BLaER1 treated with 17β-estradiol and CSF1 and Interleukin-3, amounts not matched to agents 10 nM and 100 nM (cell line): Measurements from ENCODE around the gene KLHL3.

Experiments used
- H3K27ac ChIP-seq, 11 experiments: shearing (Covaris generic); formaldehyde crosslinking; 2 replicates each; pipeline ENCODE4 v1.8.1; 2022
- H3K27me3 ChIP-seq, 11 experiments: shearing (Covaris generic); formaldehyde crosslinking; 2 replicates each; pipeline ENCODE4 v1.8.1; 2022
- H3K36me3 ChIP-seq, 11 experiments: shearing (Covaris generic); formaldehyde crosslinking; 2 replicates each; pipeline ENCODE4 v1.8.1; 2022
- H3K4me1 ChIP-seq, 10 experiments: shearing (Covaris generic); formaldehyde crosslinking; 2 replicates each; pipeline ENCODE4 v1.8.1; 2022
- H3K4me2 ChIP-seq, 11 experiments: shearing (Covaris generic); formaldehyde crosslinking; 2 replicates each; pipeline ENCODE4 v1.8.1; 2022
- H3K4me3 ChIP-seq, 10 experiments: shearing (Covaris generic); formaldehyde crosslinking; 2 replicates each; pipeline ENCODE4 v1.8.1; 2022
- H3K9ac ChIP-seq, 11 experiments: shearing (Covaris generic); formaldehyde crosslinking; 2 replicates each; pipeline ENCODE4 v1.8.1; 2022
- H3K9me3 ChIP-seq, 11 experiments: shearing (Covaris generic); formaldehyde crosslinking; replicated peaks in 1 of 11; 2 replicates each; pipeline ENCODE4 v1.8.1; 2022
- H4K20me1 ChIP-seq, 11 experiments: shearing (Covaris generic); formaldehyde crosslinking; 2 replicates each; pipeline ENCODE4 v1.8.1; 2022
- Cebpa-rat ChIP-seq, 11 experiments: shearing (Covaris generic); IDR thresholded peaks; 2 replicates each; pipeline ENCODE4 v1.8.1; 2022

Gene KLHL3

GRCh38 chr5:137751869-137752491 is 16.1 kb upstream of the KLHL3 start:
- Histone ChIP-seq H3K36me3 (peaks cover 0 to 50% (median 28%) of the 10 kb centered on the region in 11 experiments; a peak in 15 of 22 replicates), H3K9ac (peak overlapping the region; percentile 93 to 100 (median 100)), H3K4me2 (peak overlapping the region; percentile 81 to 96 (median 89)), H3K4me1 (peaks cover 15 to 27% (median 23%) of the 10 kb centered on the region in 10 experiments), H4K20me1 (peaks cover 49 to 71% (median 64%) of the 10 kb centered on the region in 11 experiments), H3K27me3 (no peaks in the 10 kb centered on the region), H3K9me3 (no peaks in the 10 kb centered on the region), H3K27ac (peak overlapping the region in 10 of 11 experiments; percentile 34 to 99 (median 99); a peak in 19 of 22 replicates), H3K4me3 (peak overlapping the region; percentile 81 to 100 (median 94))
- peak in 1 of 11 experiments; percentile 46; a peak in 1 of 22 replicates for TF ChIP-seq Cebpa-rat (IDR thresholded peaks at IDR 0.05)

GRCh38 chr5:137750436-137750835 is 14.5 kb upstream of the KLHL3 start:
- TF ChIP-seq Cebpa-rat (IDR thresholded peaks at IDR 0.05): no peak
- Histone ChIP-seq H4K20me1 (peaks cover 49 to 84% (median 66%) of the 10 kb centered on the region in 11 experiments), H3K4me3 (peak overlapping the region in 7 of 10 experiments; percentile 89 to 100 (median 97); a peak in 8 of 20 replicates), H3K9ac (peak overlapping the region in 3 of 11 experiments; percentile 93 to 100 (median 99); a peak in 3 of 22 replicates), H3K27me3 (no peaks in the 10 kb centered on the region), H3K27ac (no peak overlapping the region), H3K4me1 (peaks cover 15 to 24% (median 22%) of the 10 kb centered on the region in 10 experiments), H3K4me2 (peak overlapping the region; percentile 81 to 96 (median 89)), H3K9me3 (no peaks in the 10 kb centered on the region), H3K36me3 (peaks cover 0 to 50% (median 28%) of the 10 kb centered on the region in 11 experiments; a peak in 15 of 22 replicates)

- no peak for TF ChIP-seq Cebpa-rat (IDR thresholded peaks at IDR 0.05)
- H4K20me1 ChIP-seq: peaks cover 41 to 73% (median 57%) of the 10 kb centered on the region in 11 experiments
- no peak overlapping the region for H3K9ac ChIP-seq
Measured at GRCh38 chr5:137747848-137748247, 12.0 kb upstream of the KLHL3 start.

GRCh38 chr5:137743031-137743640 is 7.2 kb upstream of the KLHL3 start:
- Histone ChIP-seq H3K27ac (no peak overlapping the region), H3K36me3 (no peaks in the 10 kb centered on the region), H3K4me2 (no peak overlapping the region), H3K27me3 (no peaks in the 10 kb centered on the region), H3K4me3 (no peak overlapping the region), H3K4me1 (no peaks in the 10 kb centered on the region), H4K20me1 (peaks cover 0 to 26% (median 10%) of the 10 kb centered on the region in 11 experiments; a peak in 17 of 22 replicates), H3K9me3 (peaks cover 3 to 10% (median 5%) of the 10 kb centered on the region in 11 experiments; a peak in 19 of 22 replicates), H3K9ac (no peak overlapping the region)
- no peak for TF ChIP-seq Cebpa-rat (IDR thresholded peaks at IDR 0.05)

More at GRCh38 chr5:137747848-137748247, 12.0 kb upstream of the KLHL3 start:
- H3K36me3 ChIP-seq: peaks cover 0 to 42% (median 28%) of the 10 kb centered on the region in 11 experiments; a peak in 15 of 22 replicates
- H3K4me3 ChIP-seq: no peak overlapping the region
- H3K27ac ChIP-seq: no peak overlapping the region
- H3K27me3 ChIP-seq: no peaks in the 10 kb centered on the region
- no peak overlapping the region for H3K4me2 ChIP-seq
- no peaks in the 10 kb centered on the region for H3K9me3 ChIP-seq
- H3K4me1 ChIP-seq: peaks cover 15 to 20% (median 18%) of the 10 kb centered on the region in 10 experiments

GRCh38 chr5:137741718-137742117 is 5.8 kb upstream of the KLHL3 start:
- H4K20me1 ChIP-seq: peaks cover 0 to 12% (median 0%) of the 10 kb centered on the region in 11 experiments; a peak in 4 of 22 replicates
- H3K27ac ChIP-seq: no peak overlapping the region
- H3K4me1 ChIP-seq: peaks cover 0 to 10% (median 7%) of the 10 kb centered on the region in 10 experiments; a peak in 16 of 20 replicates
- no peaks in the 10 kb centered on the region for H3K36me3 ChIP-seq
- no peak for TF ChIP-seq Cebpa-rat (IDR thresholded peaks at IDR 0.05)
- no peak overlapping the region for H3K4me2 ChIP-seq
- peaks cover 5 to 13% (median 9%) of the 10 kb centered on the region in 11 experiments; a peak in 19 of 22 replicates for H3K9me3 ChIP-seq
- no peak overlapping the region for H3K4me3 ChIP-seq
- H3K9ac ChIP-seq: no peak overlapping the region
- H3K27me3 ChIP-seq: no peaks in the 10 kb centered on the region

- H3K4me3 ChIP-seq: no peak overlapping the region
- no peak overlapping the region for H3K9ac ChIP-seq
- H4K20me1 ChIP-seq: no peaks in the 10 kb centered on the region; a peak in 1 of 22 replicates
- no peak overlapping the region for H3K4me2 ChIP-seq
- no peaks in the 10 kb centered on the region for H3K36me3 ChIP-seq
- H3K27me3 ChIP-seq: no peaks in the 10 kb centered on the region; a peak in 1 of 22 replicates
- no peak overlapping the region for H3K27ac ChIP-seq
- H3K9me3 ChIP-seq: peaks cover 5 to 13% (median 9%) of the 10 kb centered on the region in 11 experiments; a peak in 19 of 22 replicates
- peaks cover 16 to 27% (median 23%) of the 10 kb centered on the region in 10 experiments for H3K4me1 ChIP-seq
- no peak for TF ChIP-seq Cebpa-rat (IDR thresholded peaks at IDR 0.05)
Measured at GRCh38 chr5:137739737-137740136, 3.8 kb upstream of the KLHL3 start.

- no peaks in the 10 kb centered on the region for H3K36me3 ChIP-seq
- H3K9me3 ChIP-seq: peaks cover 5 to 13% (median 9%) of the 10 kb centered on the region in 11 experiments; a peak in 19 of 22 replicates
- no peaks in the 10 kb centered on the region; a peak in 1 of 22 replicates for H4K20me1 ChIP-seq
- H3K27me3 ChIP-seq: no peaks in the 10 kb centered on the region; a peak in 1 of 22 replicates
- H3K27ac ChIP-seq: no peak overlapping the region
- H3K4me3 ChIP-seq: no peak overlapping the region
- H3K4me2 ChIP-seq: no peak overlapping the region
- TF ChIP-seq Cebpa-rat (IDR thresholded peaks at IDR 0.05): no peak
- peaks cover 24 to 35% (median 30%) of the 10 kb centered on the region in 10 experiments for H3K4me1 ChIP-seq
- no peak overlapping the region for H3K9ac ChIP-seq
Measured at GRCh38 chr5:137738947-137739346, 3.1 kb upstream of the KLHL3 start.

GRCh38 chr5:137737349-137738131 is 1.7 kb upstream of the KLHL3 start:
- Histone ChIP-seq H3K27me3 (no peaks in the 10 kb centered on the region; a peak in 1 of 22 replicates), H3K9ac (no peak overlapping the region), H3K4me1 (peaks cover 24 to 38% (median 31%) of the 10 kb centered on the region in 10 experiments), H4K20me1 (no peaks in the 10 kb centered on the region), H3K4me3 (no peak overlapping the region), H3K9me3 (peaks cover 5 to 13% (median 9%) of the 10 kb centered on the region in 11 experiments; a peak in 19 of 22 replicates), H3K4me2 (peak overlapping the region in 9 of 11 experiments; percentile 4 to 90 (median 12); a peak in 10 of 22 replicates), H3K27ac (no peak overlapping the region), H3K36me3 (no peaks in the 10 kb centered on the region)
- no peak for TF ChIP-seq Cebpa-rat (IDR thresholded peaks at IDR 0.05)
